Upper lobe of right lung (tissue), 1 donor: ENCODE results near the gene PGLYRP1. TPM values are rescaled to one million over a fixed set of nuclear protein-coding genes. Genes with fewer than 3 reads are reported as not detected.

Experiments used
- ATAC-seq: fragments of 200-7000 bp; cut with Tn5 transposase; one replicate; pipeline ENCODE4 v1.9.1; 2020; ENCODE audit warnings: mild to moderate bottlenecking, moderate library complexity
- DNase-seq: peaks from one replicate; pipeline ENCODE4 v3.0.0-alpha.2; 2020
- H3K27ac ChIP-seq: fragments of 200-600 bp; one replicate; pipeline ENCODE4 v1.8.0; 2022
- H3K27me3 ChIP-seq: fragments of 200-600 bp; one replicate; pipeline ENCODE4 v1.8.0; 2022; ENCODE audit warnings: mild to moderate bottlenecking
- H3K36me3 ChIP-seq: fragments of 200-600 bp; one replicate; pipeline ENCODE4 v1.8.0; 2022
- H3K4me1 ChIP-seq: fragments of 200-600 bp; one replicate; pipeline ENCODE4 v1.8.0; 2022
- H3K4me3 ChIP-seq: fragments of 200-600 bp; one replicate; pipeline ENCODE4 v1.8.0; 2022; ENCODE audit warnings: mild to moderate bottlenecking
- H3K9me3 ChIP-seq: fragments of 200-600 bp; one replicate; pipeline ENCODE4 v1.8.0; 2022
- CTCF ChIP-seq: fragments of 200-600 bp; IDR thresholded peaks from one replicate; pipeline ENCODE4 v1.8.0; 2022; ENCODE audit warnings: antibody characterized with exemption
- intact Hi-C: fragments of 100-400 bp; cut with DNase I; formaldehyde crosslinking; loops from one replicate; pipeline ENCODE4 v1.11.0; 2022
- total RNA-seq: library from RNA; stranded (reverse); fragmentation: NEBNext Ultra II Directional; extraction: Animal tissue kit (Norgen Biotek cat#: 25700); gene quantifications from one replicate; pipeline ENCODE4 v1.2.1, GENCODE V29; 2021
- donor health status: DM: no; HTN: yes; CAD: no; lungs with severe emphysema.

Gene PGLYRP1
- total RNA-seq, 1 donor from 2014 or later, result 0.58 TPM

GRCh38 chr19:46049597-46049996 is 26.7 kb upstream of the PGLYRP1 start:
- no peak for TF ChIP-seq CTCF
- intact Hi-C loops, result no loop called here
- DNase-seq, result no peak
- Histone ChIP-seq H3K9me3 (no peaks in the 10 kb centered on the region), H3K27me3 (peaks cover 16% of the 10 kb centered on the region), H3K27ac (no peak overlapping the region), H3K4me3 (no peak overlapping the region), H3K36me3 (no peaks in the 10 kb centered on the region), H3K4me1 (no peaks in the 10 kb centered on the region)
- no peak for ATAC-seq

GRCh38 chr19:46043519-46043918 is 20.7 kb upstream of the PGLYRP1 start:
- Histone ChIP-seq H3K4me1 (no peaks in the 10 kb centered on the region), H3K36me3 (no peaks in the 10 kb centered on the region), H3K4me3 (no peak overlapping the region), H3K9me3 (no peaks in the 10 kb centered on the region), H3K27ac (no peak overlapping the region), H3K27me3 (peaks cover 33% of the 10 kb centered on the region)
- intact Hi-C loops, result no loop called here
- no peak for DNase-seq
- no peak for ATAC-seq
- TF ChIP-seq CTCF, result no peak

GRCh38 chr19:46042252-46042883 is 19.5 kb upstream of the PGLYRP1 start:
- no peak for ATAC-seq
- intact Hi-C loops, result no loop called here
- no peak overlapping the region for H3K27ac ChIP-seq
- no peak for DNase-seq
- H3K27me3 ChIP-seq, result peaks cover 25% of the 10 kb centered on the region
- no peaks in the 10 kb centered on the region for H3K36me3 ChIP-seq
- no peak for TF ChIP-seq CTCF
- H3K4me1 ChIP-seq, result no peaks in the 10 kb centered on the region
- no peak overlapping the region for H3K4me3 ChIP-seq
- H3K9me3 ChIP-seq, result no peaks in the 10 kb centered on the region

- no peak for DNase-seq
- Histone ChIP-seq H3K27me3 (peaks cover 25% of the 10 kb centered on the region), H3K36me3 (no peaks in the 10 kb centered on the region), H3K4me1 (no peaks in the 10 kb centered on the region), H3K9me3 (no peaks in the 10 kb centered on the region), H3K27ac (no peak within 1 kb of the TSS), H3K4me3 (no peak within 1 kb of the TSS)
- intact Hi-C loops, result no loop called here
- TF ChIP-seq CTCF, result no peak
- ATAC-seq, result no peak
Observed at GRCh38 chr19:46040952-46041500, 18.2 kb upstream of the PGLYRP1 start, which contains the start of gene IGFL4. IGFL4 (minus strand) TSS chr19:46041002; CDS start chr19:46040962, 40 bp downstream.

- TF ChIP-seq CTCF, result no peak
- intact Hi-C loops, result no loop called here
- Histone ChIP-seq H3K36me3 (no peaks in the 10 kb centered on the region), H3K9me3 (no peaks in the 10 kb centered on the region), H3K27ac (no peak overlapping the region), H3K4me1 (no peaks in the 10 kb centered on the region), H3K4me3 (no peak overlapping the region), H3K27me3 (peaks cover 25% of the 10 kb centered on the region)
- DNase-seq (no peak), ATAC-seq (no peak)
Observed at GRCh38 chr19:46040125-46040524, 17.3 kb upstream of the PGLYRP1 start.

GRCh38 chr19:46036744-46037128 is 13.9 kb upstream of the PGLYRP1 start:
- Histone ChIP-seq H3K27ac (no peak overlapping the region), H3K4me3 (no peak overlapping the region), H3K27me3 (peaks cover 11% of the 10 kb centered on the region), H3K9me3 (no peaks in the 10 kb centered on the region), H3K36me3 (no peaks in the 10 kb centered on the region), H3K4me1 (no peaks in the 10 kb centered on the region)
- DNase-seq (no peak), ATAC-seq (no peak)
- TF ChIP-seq CTCF, result no peak
- intact Hi-C loops, result no loop called here
